GM23338 (cell line): ENCODE data around the gene RPF1. TPM values are rescaled to one million over a fixed set of nuclear protein-coding genes. Genes with fewer than 3 reads are reported as not detected.

Source experiments
- ATAC-seq: fragments of 200-7000 bp; cut with Tn5 transposase; 3 replicates; pipeline ENCODE4 v1.9.1; 2020
- DNase-seq: peaks from one replicate; pipeline ENCODE4 v3.0.0-alpha.2; 2015; ENCODE audit warnings: low spot score
- H2AFZ ChIP-seq: fragments of 200-600 bp; sonication (generic); 2 replicates; pipeline ENCODE4 v1.8.0; 2016; ENCODE audit warnings: antibody characterized with exemption, mild to moderate bottlenecking, moderate library complexity
- H3F3A ChIP-seq: fragments of 200-600 bp; sonication (generic); replicated peaks from 2 replicates; pipeline ENCODE4 v1.8.0; 2017; ENCODE audit warnings: antibody characterized with exemption, mixed run types, low read depth
- H3K27ac ChIP-seq: fragments of 200-600 bp; sonication (generic); 2 replicates; pipeline ENCODE4 v1.6.1; 2016; ENCODE audit warnings: low read depth
- H3K27me3 ChIP-seq: fragments of 200-600 bp; sonication (generic); 2 replicates; pipeline ENCODE4 v1.8.0; 2016; ENCODE audit warnings: mild to moderate bottlenecking, mixed run types, moderate library complexity; ENCODE audit not compliant: insufficient read depth
- H3K36me3 ChIP-seq: fragments of 200-600 bp; sonication (generic); 2 replicates; pipeline ENCODE4 v1.8.0; 2016; ENCODE audit warnings: mild to moderate bottlenecking; ENCODE audit not compliant: insufficient read depth
- H3K4me1 ChIP-seq: fragments of 200-600 bp; sonication (generic); 2 replicates; pipeline ENCODE4 v1.8.0; 2016; ENCODE audit warnings: mild to moderate bottlenecking, moderate library complexity; ENCODE audit not compliant: insufficient read depth
- H3K4me2 ChIP-seq: fragments of 200-600 bp; sonication (generic); 2 replicates; pipeline ENCODE4 v1.7.1; 2017; ENCODE audit warnings: mixed run types
- H3K4me3 ChIP-seq: fragments of 200-600 bp; sonication (generic); 2 replicates; pipeline ENCODE4 v1.6.1; 2016; ENCODE audit warnings: mixed run types
- H3K79me2 ChIP-seq: fragments of 200-600 bp; sonication (generic); replicated peaks from 2 replicates; pipeline ENCODE4 v1.8.0; 2017; ENCODE audit warnings: mild to moderate bottlenecking; ENCODE audit not compliant: insufficient read depth
- H3K9me2 ChIP-seq: fragments of 200-600 bp; sonication (generic); 2 replicates; pipeline ENCODE4 v1.8.0; 2017; ENCODE audit not compliant: insufficient read depth
- H4K20me1 ChIP-seq: fragments of 200-600 bp; sonication (generic); replicated peaks from 2 replicates; pipeline ENCODE4 v1.8.0; 2017; ENCODE audit warnings: mild to moderate bottlenecking; ENCODE audit not compliant: insufficient read depth
- H3K27ac Mint-ChIP-seq: 2 replicates; pipeline ENCODE4 v1.8.0; 2020; ENCODE audit warnings: inconsistent platforms, mild to moderate bottlenecking, moderate library complexity, mixed read lengths
- H3K27me3 Mint-ChIP-seq: 3 replicates; pipeline ENCODE4 v1.8.0; 2022; ENCODE audit warnings: low read depth, mild to moderate bottlenecking, moderate library complexity, mixed read lengths, inconsistent platforms; ENCODE audit not compliant: insufficient read depth, poor library complexity
- H3K36me3 Mint-ChIP-seq: 3 replicates; pipeline ENCODE4 v1.8.0; 2021; ENCODE audit warnings: low read depth, mild to moderate bottlenecking, inconsistent platforms, moderate library complexity, mixed read lengths
- H3K4me1 Mint-ChIP-seq: 3 replicates; pipeline ENCODE4 v1.8.0; 2020; ENCODE audit warnings: mild to moderate bottlenecking, inconsistent platforms, mixed read lengths
- H3K4me3 Mint-ChIP-seq: 3 replicates; pipeline ENCODE4 v1.8.0; 2021; ENCODE audit warnings: moderate library complexity, mild to moderate bottlenecking, inconsistent platforms, mixed read lengths
- H3K9me3 Mint-ChIP-seq: 3 replicates; pipeline ENCODE4 v1.8.0; 2020; ENCODE audit warnings: moderate library complexity, mild to moderate bottlenecking, inconsistent platforms, mixed read lengths
- CREB1 ChIP-seq: fragments of 250-450 bp; sonication (Bioruptor Pico); IDR thresholded peaks from 2 replicates; pipeline ENCODE4 v1.5.0; 2020; ENCODE audit warnings: low read depth, mild to moderate bottlenecking, moderate library complexity
- CTCF ChIP-seq, 2 experiments: fragments of 200-600 bp in 1 of 2; sonication (generic) in 1 of 2; conservative IDR thresholded peaks; 2 replicates each; pipeline versions ENCODE4 v1.5.1 to v1.6.1; 2016 to 2017; ENCODE audit warnings: antibody characterized with exemption in 2 of 2, low read depth in 2 of 2, mild to moderate bottlenecking in 2 of 2, moderate library complexity in 1 of 2
- EZH2 ChIP-seq: fragments of 200-600 bp; sonication (generic); IDR thresholded peaks from one replicate; pipeline ENCODE4 v1.8.0; 2017; ENCODE audit warnings: antibody characterized with exemption, mild to moderate bottlenecking, low read depth; ENCODE audit not compliant: unreplicated experiment
- EZH2phosphoT487 ChIP-seq: fragments of 200-600 bp; sonication (generic); IDR thresholded peaks from one replicate; pipeline ENCODE4 v1.8.1; 2018; ENCODE audit warnings: antibody characterized with exemption; ENCODE audit not compliant: unreplicated experiment
- JUNB ChIP-seq: IDR thresholded peaks from one replicate; pipeline ENCODE4 v1.6.1; 2016; ENCODE audit warnings: antibody characterized with exemption; ENCODE audit not compliant: unreplicated experiment
- NANOG ChIP-seq: IDR thresholded peaks from 2 replicates; pipeline ENCODE4 v1.6.1; 2016; ENCODE audit warnings: antibody characterized with exemption, borderline replicate concordance
- POLR2AphosphoS5 ChIP-seq: IDR thresholded peaks from 2 replicates; pipeline ENCODE4 v1.6.1; 2016; ENCODE audit warnings: antibody characterized with exemption, low read depth
- STAT1 ChIP-seq: IDR thresholded peaks from one replicate; pipeline ENCODE4 v1.6.1; 2016; ENCODE audit warnings: antibody characterized with exemption; ENCODE audit not compliant: unreplicated experiment
- ZNF114 ChIP-seq: fragments of 250-450 bp; sonication (Bioruptor Pico); IDR thresholded peaks from 2 replicates; pipeline ENCODE4 v1.5.0; 2020; ENCODE audit warnings: mild to moderate bottlenecking, moderate library complexity
- ZNF331 ChIP-seq: fragments of 250-450 bp; sonication (Bioruptor Pico); IDR thresholded peaks from 2 replicates; pipeline ENCODE4 v1.5.0; 2020; ENCODE audit warnings: low read depth, mild to moderate bottlenecking, moderate library complexity
- polyA plus RNA-seq: library from polyadenylated mRNA; unstranded; fragments of >200 nt; fragmentation: Nextera tagmentation; extraction: Ambion mirVana; gene quantifications from 2 replicates; pipeline ENCODE4 v1.2.1, GENCODE V29; 2016
- total RNA-seq: library from RNA; depleted of rRNA; stranded (reverse); fragments of >200 nt; shearing (Covaris generic); gene quantifications from 2 replicates; pipeline ENCODE4 v1.2.3, GENCODE V29; 2014
- TF ChIP-seq, protein P1 (sequence below): IDR thresholded peaks from one replicate; pipeline ENCODE4 v1.6.1; 2018; ENCODE audit warnings: antibody characterized with exemption; ENCODE audit not compliant: unreplicated experiment
- TF ChIP-seq, protein P2 (sequence below): IDR thresholded peaks from 2 replicates; pipeline ENCODE4 v1.6.1; 2016; ENCODE audit warnings: antibody characterized with exemption
- TF ChIP-seq, protein P3 (sequence below): fragments of 250-450 bp; sonication (Bioruptor Pico); IDR thresholded peaks from 2 replicates; pipeline ENCODE4 v1.5.0; 2020; ENCODE audit warnings: mild to moderate bottlenecking, moderate library complexity

The RPF1 gene
- total and polyA plus RNA-seq, 2 experiments from 2014 or later = 56.4 to 57.1 TPM

DNA sequence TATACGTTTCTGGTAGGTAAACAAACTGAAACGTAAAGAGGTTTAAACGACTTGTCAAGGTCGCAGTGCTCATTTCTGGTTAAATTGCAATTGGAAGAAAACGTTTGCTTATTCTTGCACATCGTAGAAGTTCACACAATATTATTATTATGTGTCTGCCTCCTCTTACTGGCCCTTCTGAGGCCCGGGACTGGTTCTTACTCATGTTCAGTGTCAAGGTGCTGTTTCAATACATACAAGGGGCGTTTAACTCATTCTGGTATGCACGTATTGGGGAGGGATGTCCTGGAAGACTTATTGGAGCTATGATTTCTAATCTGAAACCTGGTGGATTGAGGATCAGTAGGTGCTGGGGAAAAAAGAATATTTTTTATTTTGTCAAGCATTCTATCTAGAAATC lies 932 bp downstream of the RPF1 start:
- peak overlapping the region; percentile 61 for H3K4me3 ChIP-seq
- Mint-ChIP-seq H3K4me1 (peaks cover 6% of the 10 kb centered on the region), H3K9me3 (peaks cover 19% of the 10 kb centered on the region), H3K36me3 (peaks cover 35% of the 10 kb centered on the region), H3K4me3 (peak overlapping the region; percentile 94), H3K27ac (no peak overlapping the region), H3K27me3 (peaks cover 24% of the 10 kb centered on the region)
- no peaks in the 10 kb centered on the region for H3F3A ChIP-seq
- no peak overlapping the region; the same call in 1 of the 2 replicates for H2AFZ ChIP-seq
- peaks cover 47% of the 10 kb centered on the region for H3K79me2 ChIP-seq
- peaks cover 6% of the 10 kb centered on the region; the same call in 1 of the 2 replicates for H4K20me1 ChIP-seq
- H3K4me2 ChIP-seq = peak overlapping the region; percentile 88
- H3K4me1 ChIP-seq = peaks cover 9% of the 10 kb centered on the region
- ATAC-seq (no peak), DNase-seq (no peak)
- H3K36me3 ChIP-seq = peaks cover 14% of the 10 kb centered on the region; the same call in 1 of the 2 replicates
- H3K27me3 ChIP-seq = peaks cover 37% of the 10 kb centered on the region
- peak overlapping the region; percentile 58; the same call in 1 of the 2 replicates for H3K27ac ChIP-seq
- TF ChIP-seq, protein P1, sequence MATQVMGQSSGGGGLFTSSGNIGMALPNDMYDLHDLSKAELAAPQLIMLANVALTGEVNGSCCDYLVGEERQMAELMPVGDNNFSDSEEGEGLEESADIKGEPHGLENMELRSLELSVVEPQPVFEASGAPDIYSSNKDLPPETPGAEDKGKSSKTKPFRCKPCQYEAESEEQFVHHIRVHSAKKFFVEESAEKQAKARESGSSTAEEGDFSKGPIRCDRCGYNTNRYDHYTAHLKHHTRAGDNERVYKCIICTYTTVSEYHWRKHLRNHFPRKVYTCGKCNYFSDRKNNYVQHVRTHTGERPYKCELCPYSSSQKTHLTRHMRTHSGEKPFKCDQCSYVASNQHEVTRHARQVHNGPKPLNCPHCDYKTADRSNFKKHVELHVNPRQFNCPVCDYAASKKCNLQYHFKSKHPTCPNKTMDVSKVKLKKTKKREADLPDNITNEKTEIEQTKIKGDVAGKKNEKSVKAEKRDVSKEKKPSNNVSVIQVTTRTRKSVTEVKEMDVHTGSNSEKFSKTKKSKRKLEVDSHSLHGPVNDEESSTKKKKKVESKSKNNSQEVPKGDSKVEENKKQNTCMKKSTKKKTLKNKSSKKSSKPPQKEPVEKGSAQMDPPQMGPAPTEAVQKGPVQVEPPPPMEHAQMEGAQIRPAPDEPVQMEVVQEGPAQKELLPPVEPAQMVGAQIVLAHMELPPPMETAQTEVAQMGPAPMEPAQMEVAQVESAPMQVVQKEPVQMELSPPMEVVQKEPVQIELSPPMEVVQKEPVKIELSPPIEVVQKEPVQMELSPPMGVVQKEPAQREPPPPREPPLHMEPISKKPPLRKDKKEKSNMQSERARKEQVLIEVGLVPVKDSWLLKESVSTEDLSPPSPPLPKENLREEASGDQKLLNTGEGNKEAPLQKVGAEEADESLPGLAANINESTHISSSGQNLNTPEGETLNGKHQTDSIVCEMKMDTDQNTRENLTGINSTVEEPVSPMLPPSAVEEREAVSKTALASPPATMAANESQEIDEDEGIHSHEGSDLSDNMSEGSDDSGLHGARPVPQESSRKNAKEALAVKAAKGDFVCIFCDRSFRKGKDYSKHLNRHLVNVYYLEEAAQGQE = no peak
- TF ChIP-seq NANOG = no peak
- TF ChIP-seq EZH2phosphoT487 = no peak
- TF ChIP-seq STAT1 = no peak
- TF ChIP-seq ZNF331 (CRISPR knock-in tag) = no peak
- TF ChIP-seq JUNB = no peak
- no peak for TF ChIP-seq CREB1
- no peak for TF ChIP-seq EZH2
- TF ChIP-seq, protein P2, sequence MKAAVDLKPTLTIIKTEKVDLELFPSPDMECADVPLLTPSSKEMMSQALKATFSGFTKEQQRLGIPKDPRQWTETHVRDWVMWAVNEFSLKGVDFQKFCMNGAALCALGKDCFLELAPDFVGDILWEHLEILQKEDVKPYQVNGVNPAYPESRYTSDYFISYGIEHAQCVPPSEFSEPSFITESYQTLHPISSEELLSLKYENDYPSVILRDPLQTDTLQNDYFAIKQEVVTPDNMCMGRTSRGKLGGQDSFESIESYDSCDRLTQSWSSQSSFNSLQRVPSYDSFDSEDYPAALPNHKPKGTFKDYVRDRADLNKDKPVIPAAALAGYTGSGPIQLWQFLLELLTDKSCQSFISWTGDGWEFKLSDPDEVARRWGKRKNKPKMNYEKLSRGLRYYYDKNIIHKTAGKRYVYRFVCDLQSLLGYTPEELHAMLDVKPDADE = no peak
- TF ChIP-seq ZNF114 = no peak
- TF ChIP-seq POLR2AphosphoS5 = no peak
- TF ChIP-seq, protein P3, sequence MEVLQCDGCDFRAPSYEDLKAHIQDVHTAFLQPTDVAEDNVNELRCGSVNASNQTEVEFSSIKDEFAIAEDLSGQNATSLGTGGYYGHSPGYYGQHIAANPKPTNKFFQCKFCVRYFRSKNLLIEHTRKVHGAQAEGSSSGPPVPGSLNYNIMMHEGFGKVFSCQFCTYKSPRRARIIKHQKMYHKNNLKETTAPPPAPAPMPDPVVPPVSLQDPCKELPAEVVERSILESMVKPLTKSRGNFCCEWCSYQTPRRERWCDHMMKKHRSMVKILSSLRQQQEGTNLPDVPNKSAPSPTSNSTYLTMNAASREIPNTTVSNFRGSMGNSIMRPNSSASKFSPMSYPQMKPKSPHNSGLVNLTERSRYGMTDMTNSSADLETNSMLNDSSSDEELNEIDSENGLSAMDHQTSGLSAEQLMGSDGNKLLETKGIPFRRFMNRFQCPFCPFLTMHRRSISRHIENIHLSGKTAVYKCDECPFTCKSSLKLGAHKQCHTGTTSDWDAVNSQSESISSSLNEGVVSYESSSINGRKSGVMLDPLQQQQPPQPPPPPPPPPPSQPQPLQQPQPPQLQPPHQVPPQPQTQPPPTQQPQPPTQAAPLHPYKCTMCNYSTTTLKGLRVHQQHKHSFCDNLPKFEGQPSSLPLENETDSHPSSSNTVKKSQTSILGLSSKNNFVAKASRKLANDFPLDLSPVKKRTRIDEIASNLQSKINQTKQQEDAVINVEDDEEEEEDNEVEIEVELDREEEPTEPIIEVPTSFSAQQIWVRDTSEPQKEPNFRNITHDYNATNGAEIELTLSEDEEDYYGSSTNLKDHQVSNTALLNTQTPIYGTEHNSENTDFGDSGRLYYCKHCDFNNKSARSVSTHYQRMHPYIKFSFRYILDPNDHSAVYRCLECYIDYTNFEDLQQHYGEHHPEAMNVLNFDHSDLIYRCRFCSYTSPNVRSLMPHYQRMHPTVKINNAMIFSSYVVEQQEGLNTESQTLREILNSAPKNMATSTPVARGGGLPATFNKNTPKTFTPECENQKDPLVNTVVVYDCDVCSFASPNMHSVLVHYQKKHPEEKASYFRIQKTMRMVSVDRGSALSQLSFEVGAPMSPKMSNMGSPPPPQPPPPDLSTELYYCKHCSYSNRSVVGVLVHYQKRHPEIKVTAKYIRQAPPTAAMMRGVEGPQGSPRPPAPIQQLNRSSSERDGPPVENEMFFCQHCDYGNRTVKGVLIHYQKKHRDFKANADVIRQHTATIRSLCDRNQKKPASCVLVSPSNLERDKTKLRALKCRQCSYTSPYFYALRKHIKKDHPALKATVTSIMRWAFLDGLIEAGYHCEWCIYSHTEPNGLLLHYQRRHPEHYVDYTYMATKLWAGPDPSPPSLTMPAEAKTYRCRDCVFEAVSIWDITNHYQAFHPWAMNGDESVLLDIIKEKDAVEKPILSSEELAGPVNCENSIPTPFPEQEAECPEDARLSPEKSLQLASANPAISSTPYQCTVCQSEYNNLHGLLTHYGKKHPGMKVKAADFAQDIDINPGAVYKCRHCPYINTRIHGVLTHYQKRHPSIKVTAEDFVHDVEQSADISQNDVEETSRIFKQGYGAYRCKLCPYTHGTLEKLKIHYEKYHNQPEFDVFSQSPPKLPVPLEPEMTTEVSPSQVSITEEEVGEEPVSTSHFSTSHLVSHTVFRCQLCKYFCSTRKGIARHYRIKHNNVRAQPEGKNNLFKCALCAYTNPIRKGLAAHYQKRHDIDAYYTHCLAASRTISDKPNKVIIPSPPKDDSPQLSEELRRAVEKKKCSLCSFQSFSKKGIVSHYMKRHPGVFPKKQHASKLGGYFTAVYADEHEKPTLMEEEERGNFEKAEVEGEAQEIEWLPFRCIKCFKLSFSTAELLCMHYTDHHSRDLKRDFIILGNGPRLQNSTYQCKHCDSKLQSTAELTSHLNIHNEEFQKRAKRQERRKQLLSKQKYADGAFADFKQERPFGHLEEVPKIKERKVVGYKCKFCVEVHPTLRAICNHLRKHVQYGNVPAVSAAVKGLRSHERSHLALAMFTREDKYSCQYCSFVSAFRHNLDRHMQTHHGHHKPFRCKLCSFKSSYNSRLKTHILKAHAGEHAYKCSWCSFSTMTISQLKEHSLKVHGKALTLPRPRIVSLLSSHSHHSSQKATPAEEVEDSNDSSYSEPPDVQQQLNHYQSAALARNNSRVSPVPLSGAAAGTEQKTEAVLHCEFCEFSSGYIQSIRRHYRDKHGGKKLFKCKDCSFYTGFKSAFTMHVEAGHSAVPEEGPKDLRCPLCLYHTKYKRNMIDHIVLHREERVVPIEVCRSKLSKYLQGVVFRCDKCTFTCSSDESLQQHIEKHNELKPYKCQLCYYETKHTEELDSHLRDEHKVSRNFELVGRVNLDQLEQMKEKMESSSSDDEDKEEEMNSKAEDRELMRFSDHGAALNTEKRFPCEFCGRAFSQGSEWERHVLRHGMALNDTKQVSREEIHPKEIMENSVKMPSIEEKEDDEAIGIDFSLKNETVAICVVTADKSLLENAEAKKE (CRISPR knock-in tag) = no peak
- TF ChIP-seq CTCF (conservative IDR thresholded peaks at IDR 0.05; ENCODE audit: low read depth in 2 of 2) = no peak
- peaks cover 13% of the 10 kb centered on the region for H3K9me2 ChIP-seq
